Measurements from ENCODE around the gene GLB1L3.

Gene GLB1L3

DNA sequence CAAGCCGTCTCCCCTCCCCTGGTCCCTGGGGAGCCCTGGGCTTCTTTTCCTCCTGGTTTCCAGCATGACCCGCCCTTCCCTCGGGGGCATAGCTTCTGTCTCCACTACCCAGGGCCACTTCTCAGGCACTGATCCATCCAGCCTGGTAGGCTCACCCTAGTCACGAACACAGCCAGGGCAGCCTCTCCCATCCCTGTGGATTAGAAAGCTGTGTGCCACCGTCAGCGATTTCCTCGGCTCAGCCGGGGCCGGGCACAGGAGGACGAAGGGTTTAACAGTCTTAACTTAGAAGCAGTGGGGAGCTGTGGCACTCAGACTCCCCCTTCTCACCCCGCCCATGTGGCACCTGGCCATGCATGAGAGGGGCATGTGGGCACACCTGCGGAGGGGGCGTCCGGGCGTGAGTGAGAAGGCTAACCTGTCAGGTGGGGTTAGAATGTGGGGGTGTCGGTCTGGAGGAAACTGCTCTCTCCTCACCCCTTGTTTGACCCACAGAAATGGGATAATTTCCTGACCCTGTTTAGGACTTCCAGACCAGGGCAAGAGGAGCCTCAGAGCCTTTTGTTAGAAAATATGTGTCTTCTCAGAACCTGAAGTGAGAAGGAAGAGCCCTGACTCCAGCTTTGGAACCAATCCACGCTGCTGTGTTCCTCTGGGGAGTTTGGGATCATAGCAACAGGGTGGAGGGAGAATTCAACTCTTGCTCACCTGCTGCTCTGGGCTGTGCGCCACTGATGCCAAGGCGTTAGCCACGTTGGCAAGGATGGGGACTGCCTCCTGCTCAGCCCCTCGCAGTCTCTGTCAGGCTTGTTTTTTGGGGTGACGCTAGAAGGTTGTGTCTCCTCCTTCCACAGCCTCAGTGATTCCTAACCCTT lies 70.2 kb downstream of the GLB1L3 start:
- H3K4me3 ChIP-seq (ENCODE audit: low read length), result no peak overlapping the region
- no peak for DNase-seq (ENCODE audit: low read depth)
- TF ChIP-seq, protein P1, sequence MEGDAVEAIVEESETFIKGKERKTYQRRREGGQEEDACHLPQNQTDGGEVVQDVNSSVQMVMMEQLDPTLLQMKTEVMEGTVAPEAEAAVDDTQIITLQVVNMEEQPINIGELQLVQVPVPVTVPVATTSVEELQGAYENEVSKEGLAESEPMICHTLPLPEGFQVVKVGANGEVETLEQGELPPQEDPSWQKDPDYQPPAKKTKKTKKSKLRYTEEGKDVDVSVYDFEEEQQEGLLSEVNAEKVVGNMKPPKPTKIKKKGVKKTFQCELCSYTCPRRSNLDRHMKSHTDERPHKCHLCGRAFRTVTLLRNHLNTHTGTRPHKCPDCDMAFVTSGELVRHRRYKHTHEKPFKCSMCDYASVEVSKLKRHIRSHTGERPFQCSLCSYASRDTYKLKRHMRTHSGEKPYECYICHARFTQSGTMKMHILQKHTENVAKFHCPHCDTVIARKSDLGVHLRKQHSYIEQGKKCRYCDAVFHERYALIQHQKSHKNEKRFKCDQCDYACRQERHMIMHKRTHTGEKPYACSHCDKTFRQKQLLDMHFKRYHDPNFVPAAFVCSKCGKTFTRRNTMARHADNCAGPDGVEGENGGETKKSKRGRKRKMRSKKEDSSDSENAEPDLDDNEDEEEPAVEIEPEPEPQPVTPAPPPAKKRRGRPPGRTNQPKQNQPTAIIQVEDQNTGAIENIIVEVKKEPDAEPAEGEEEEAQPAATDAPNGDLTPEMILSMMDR (conservative IDR thresholded peaks at IDR 0.05; ENCODE audit: low read depth, low read length), result no peak

DNA sequence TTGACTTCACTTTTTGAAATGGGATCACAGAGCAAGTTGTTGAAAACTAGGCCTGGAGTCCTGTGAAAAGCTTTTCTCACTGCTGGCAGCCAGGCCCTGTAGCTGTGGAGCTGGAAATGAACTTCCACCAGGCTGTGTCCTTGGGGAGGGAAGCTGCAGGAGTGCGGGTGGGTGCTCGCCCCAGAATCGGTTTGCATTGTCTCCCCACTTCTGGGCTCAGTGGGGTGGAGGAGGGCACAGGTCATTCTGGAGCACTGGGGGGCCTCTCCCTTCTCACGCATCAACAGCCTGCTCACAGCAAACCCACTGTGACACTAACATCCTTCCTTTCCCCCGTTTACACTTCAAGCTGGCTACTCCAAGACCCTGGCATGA lies 70.8 kb downstream of the GLB1L3 start:
- no peak overlapping the region for H3K4me3 ChIP-seq (ENCODE audit: low read length)
- TF ChIP-seq, protein P1 (conservative IDR thresholded peaks at IDR 0.05; ENCODE audit: low read depth, low read length), result no peak
- DNase-seq (ENCODE audit: low read depth), result no peak

DNA sequence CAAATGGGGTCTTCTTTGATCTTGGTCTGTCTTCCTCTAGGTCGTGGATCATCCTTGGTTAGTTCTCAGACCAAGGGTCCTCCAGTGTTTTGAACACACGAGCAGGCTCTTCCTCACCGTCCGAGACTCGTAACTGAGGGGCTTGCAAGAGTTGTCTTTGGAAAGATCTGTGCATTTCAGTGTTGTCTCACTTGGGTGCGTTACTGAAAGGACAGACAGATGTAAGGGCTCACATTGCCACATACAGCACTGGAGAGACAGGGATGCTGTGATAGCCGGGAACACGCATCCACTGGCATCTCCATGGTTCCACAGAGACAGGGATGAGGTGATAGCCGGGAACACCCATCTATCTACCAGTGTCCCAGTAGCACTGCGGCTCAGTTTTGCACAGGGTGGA lies 71.3 kb downstream of the GLB1L3 start:
- DNase-seq (ENCODE audit: low read depth), result no peak
- TF ChIP-seq, protein P1 (conservative IDR thresholded peaks at IDR 0.05; ENCODE audit: low read depth, low read length), result no peak

DNA sequence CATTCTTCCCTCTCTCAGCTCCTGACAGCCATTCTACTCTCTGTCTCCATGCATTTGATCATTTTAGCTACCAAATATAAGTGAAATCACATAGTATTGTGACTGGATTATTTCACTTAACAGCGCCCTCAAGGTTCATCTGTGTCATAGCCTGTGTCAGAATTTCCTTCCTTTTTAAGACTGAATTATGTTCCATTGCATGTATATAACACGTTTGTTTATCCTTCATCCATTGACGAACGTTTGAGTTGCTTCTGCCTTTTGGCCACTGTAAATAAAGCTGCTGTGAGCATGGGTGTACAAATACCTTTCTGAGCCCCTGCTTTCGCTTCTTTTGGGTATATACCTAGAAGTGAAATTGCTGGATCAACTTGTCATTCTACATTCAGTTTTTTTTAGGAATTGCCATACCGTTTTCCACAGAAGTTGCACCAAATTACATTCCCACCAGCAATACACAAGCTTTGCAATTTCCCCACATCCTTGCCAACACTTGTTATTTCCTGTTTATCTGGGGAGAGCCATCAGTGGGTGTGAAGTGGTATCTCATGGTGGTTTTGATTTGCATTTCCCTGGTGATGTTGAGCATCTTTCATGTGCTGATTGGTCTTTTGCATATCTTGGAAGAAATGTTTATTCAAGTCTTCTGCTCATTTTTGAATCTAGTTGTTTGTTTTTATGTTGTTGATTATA lies 73.1 kb downstream of the GLB1L3 start:
- TF ChIP-seq, protein P1 (conservative IDR thresholded peaks at IDR 0.05; ENCODE audit: low read depth, low read length), result no peak
- H3K4me3 ChIP-seq (ENCODE audit: low read length), result no peak overlapping the region
- DNase-seq (ENCODE audit: low read depth), result no peak

More for the DNA sequence above, 71.3 kb downstream of the GLB1L3 start:
- no peak overlapping the region for H3K4me3 ChIP-seq (ENCODE audit: low read length)

DNA sequence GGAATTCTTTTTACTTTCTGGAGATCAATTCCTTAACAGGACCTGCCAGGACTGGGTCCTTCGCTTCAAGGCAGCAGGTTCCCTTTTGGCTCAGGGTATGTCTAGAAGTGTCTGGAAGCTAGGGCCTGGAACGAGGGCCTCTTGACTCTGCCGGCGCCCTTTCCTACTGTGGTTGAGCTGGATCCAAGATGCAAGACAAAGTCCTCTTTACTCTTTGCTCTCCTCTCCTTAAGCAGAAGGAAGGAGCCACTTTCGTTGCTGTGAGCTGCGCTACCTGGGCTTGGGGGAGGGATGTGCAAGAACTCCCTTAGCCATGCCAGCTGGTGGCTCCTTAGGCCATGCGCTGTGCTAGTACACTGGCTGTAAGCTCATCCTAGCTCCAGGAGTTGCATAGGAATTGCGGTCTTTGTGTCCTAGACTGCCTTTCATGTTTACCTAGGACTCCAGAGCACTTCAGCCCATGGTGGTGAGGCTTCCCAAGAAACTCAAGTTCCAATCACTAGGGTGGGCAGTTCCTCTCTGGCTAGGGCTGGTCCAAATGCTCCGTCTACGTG lies 73.7 kb downstream of the GLB1L3 start:
- H3K4me3 ChIP-seq (ENCODE audit: low read length), result no peak overlapping the region
- DNase-seq (ENCODE audit: low read depth), result no peak
- TF ChIP-seq, protein P1 (conservative IDR thresholded peaks at IDR 0.05; ENCODE audit: low read depth, low read length), result no peak

DNA sequence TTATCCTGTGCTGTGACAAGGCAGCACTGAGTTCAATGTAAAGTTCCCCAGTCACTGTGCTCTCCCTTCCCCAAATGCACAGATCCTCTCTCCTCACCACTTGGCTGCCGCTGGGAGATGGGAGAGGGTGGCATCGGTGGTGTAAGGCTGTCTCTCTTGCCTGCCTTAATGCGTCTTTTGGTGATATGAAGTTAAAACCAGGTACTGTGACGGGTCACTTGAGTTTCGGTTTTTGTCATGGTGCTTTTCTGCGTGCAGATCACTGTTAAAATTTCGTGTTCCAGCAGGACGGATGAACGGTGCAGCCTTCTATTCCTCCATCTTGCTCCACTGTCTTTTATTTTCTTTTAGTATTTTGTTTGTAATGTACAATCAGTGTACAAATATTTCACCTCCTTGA lies 74.2 kb downstream of the GLB1L3 start:
- TF ChIP-seq, protein P1 (conservative IDR thresholded peaks at IDR 0.05; ENCODE audit: low read depth, low read length), result no peak

More for the DNA sequence above, 74.2 kb downstream of the GLB1L3 start:
- DNase-seq (ENCODE audit: low read depth), result no peak
- no peak overlapping the region for H3K4me3 ChIP-seq (ENCODE audit: low read length)
